DMS 273 (cell line): ENCODE data around the gene IFIT1B.
"Not testable (repeated sequence)": the region's sequence is repeated elsewhere in the genome, so short reads cannot be mapped to it uniquely, and the experiment has no call there.

Experiments
- DNase-seq: peaks from one replicate; lab custom pipeline; 2025; ENCODE audit not compliant: unreplicated experiment; lab: John Stamatoyannopoulos, UW

IFIT1B gene

GRCh38 chr10:89407792-89408191 lies 29.9 kb downstream of the IFIT1B start:
- DNase-seq, result not testable (repeated sequence)

GRCh38 chr10:89409282-89409681 lies 31.4 kb downstream of the IFIT1B start:
- not testable (repeated sequence) for DNase-seq

GRCh38 chr10:89410551-89410950 lies 32.7 kb downstream of the IFIT1B start:
- DNase-seq, result not testable (repeated sequence)

- DNase-seq, result not testable (repeated sequence)
Observed at GRCh38 chr10:89411135-89411534, 33.3 kb downstream of the IFIT1B start.

- not testable (repeated sequence) for DNase-seq
Observed at GRCh38 chr10:89412276-89412675, 34.4 kb downstream of the IFIT1B start.

- DNase-seq, result no peak
Observed at GRCh38 chr10:89413398-89413912, 35.6 kb downstream of the IFIT1B start.

GRCh38 chr10:89414146-89414878 lies 36.5 kb downstream of the IFIT1B start, which contains the start of gene IFIT5:
IFIT5 (plus strand) TSS chr10:89414568; CDS start chr10:89414799, 231 bp downstream.
- DNase-seq, result peak; percentile 78

GRCh38 chr10:89414879-89415821 lies 37.3 kb downstream of the IFIT1B start:
- DNase-seq, result peak; percentile 46

- no peak for DNase-seq
Observed at GRCh38 chr10:89416465-89416864, 38.6 kb downstream of the IFIT1B start.

GRCh38 chr10:89419548-89419947 lies 41.7 kb downstream of the IFIT1B start:
- peak; percentile 13 for DNase-seq

- no peak for DNase-seq
Observed at GRCh38 chr10:89421018-89421476, 43.2 kb downstream of the IFIT1B start.

- no peak for DNase-seq
Observed at GRCh38 chr10:89425000-89425399, 47.1 kb downstream of the IFIT1B start.

- peak; percentile 57 for DNase-seq
Observed at GRCh38 chr10:89426230-89426868, 48.5 kb downstream of the IFIT1B start.

GRCh38 chr10:89427629-89428028 lies 49.8 kb downstream of the IFIT1B start:
- no peak for DNase-seq

- DNase-seq, result peak; percentile 51
Observed at GRCh38 chr10:89428877-89429276, 51.0 kb downstream of the IFIT1B start.

GRCh38 chr10:89431977-89432376 lies 54.1 kb downstream of the IFIT1B start:
- peak; percentile 5 for DNase-seq
